Esophagus squamous epithelium (tissue), 5 donors: ENCODE measurements around the gene MBOAT1. TPM values are rescaled to one million over a fixed set of nuclear protein-coding genes. Genes with fewer than 3 reads are reported as not detected.

Experiments
- DNase-seq: peaks from one replicate; lab custom pipeline; 2025; lab: John Stamatoyannopoulos, UW
- H3K27ac ChIP-seq, 4 donors: fragments of 200-600 bp; sonication (generic); one replicate each; pipeline ENCODE4 v1.5.1; 2016 to 2019; ENCODE audit warnings: mild to moderate bottlenecking in 1 of 4
- H3K27me3 ChIP-seq, 4 donors: fragments of 200-600 bp; sonication (generic); 1 replicate in 3 of 4; 2 replicates in 1 of 4; pipeline versions ENCODE4 v1.5.1 to v1.6.0; 2017 to 2021; ENCODE audit warnings: antibody characterized with exemption in 1 of 4
- H3K36me3 ChIP-seq, 3 donors: fragments of 200-600 bp; sonication (generic); one replicate each; pipeline ENCODE4 v1.5.1; 2016 to 2019
- H3K4me1 ChIP-seq, 3 donors: fragments of 200-600 bp; sonication (generic); one replicate each; pipeline ENCODE4 v1.5.1; 2017 to 2019
- H3K4me3 ChIP-seq, 4 donors: fragments of 200-600 bp; sonication (generic); 1 replicate in 3 of 4; 2 replicates in 1 of 4; pipeline ENCODE4 v1.5.1; 2016 to 2019; ENCODE audit warnings: mild to moderate bottlenecking in 2 of 4, moderate library complexity in 1 of 4
- H3K9me3 ChIP-seq, 3 donors: fragments of 200-600 bp; sonication (generic); one replicate each; pipeline ENCODE4 v1.5.1; 2016 to 2019
- POLR2A ChIP-seq, 4 donors: fragments of 450-650 bp; IDR thresholded peaks; one replicate each; pipeline ENCODE4 v1.6.1; 2017; ENCODE audit warnings: antibody characterized with exemption in 4 of 4, mild to moderate bottlenecking in 4 of 4, moderate library complexity in 3 of 4
- WGBS, 2 donors: methylation state at CpG; one replicate each; pipeline ENCODE4 v1.1.5; 2018; 5-methylcytosine and 5-hydroxymethylcytosine counted together
- intact Hi-C: fragments of 100-400 bp; cut with DNase I; formaldehyde crosslinking; loops from one replicate; pipeline ENCODE4 v1.15.0; 2022
- total RNA-seq, 4 donors: library from RNA; depleted of rRNA; stranded (reverse); fragments of >200 nt; gene quantifications; one replicate each; pipeline ENCODE4 v1.1.0, GENCODE V29; 2016
- TF ChIP-seq, protein P1 (sequence below), 6 experiments: fragments of 450-650 bp in 4 of 6; fragments of 200-600 bp in 2 of 6; sonication (generic) in 2 of 6; IDR thresholded peaks; one replicate each; pipeline ENCODE4 v1.5.1; 2016 to 2019; ENCODE audit warnings: antibody characterized with exemption in 6 of 6, mild to moderate bottlenecking in 4 of 6, moderate library complexity in 4 of 6
- donor health status: DM: yes; HTN: yes; CAD: no.

MBOAT1 gene
- total RNA-seq, 4 donors from 2014 or later, result 5.2 to 12.8 (median 12.0) TPM

DNA sequence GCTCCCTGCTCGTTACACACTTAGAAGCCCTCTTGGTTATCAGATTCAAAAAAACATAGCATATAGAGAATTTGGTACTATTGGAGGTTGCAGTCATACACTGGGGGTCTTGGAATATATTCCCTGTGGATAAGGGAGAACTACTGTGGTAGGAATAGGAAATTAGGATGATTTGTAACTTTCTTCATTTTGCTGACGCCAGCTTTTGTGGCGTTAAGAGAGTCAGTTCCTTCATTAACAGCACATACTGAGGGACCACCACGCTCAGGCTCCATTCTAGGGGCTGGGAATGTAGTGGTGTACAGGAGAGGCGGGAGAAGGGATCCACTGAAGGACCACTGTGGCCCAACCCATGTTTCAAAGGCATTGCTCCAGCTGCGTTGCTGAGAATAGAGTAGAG is 140.3 kb downstream of the MBOAT1 start:
- no peak overlapping the region for H3K27ac ChIP-seq
- no peak for TF ChIP-seq POLR2A (IDR thresholded peaks at IDR 0.05)
- TF ChIP-seq, protein P1, sequence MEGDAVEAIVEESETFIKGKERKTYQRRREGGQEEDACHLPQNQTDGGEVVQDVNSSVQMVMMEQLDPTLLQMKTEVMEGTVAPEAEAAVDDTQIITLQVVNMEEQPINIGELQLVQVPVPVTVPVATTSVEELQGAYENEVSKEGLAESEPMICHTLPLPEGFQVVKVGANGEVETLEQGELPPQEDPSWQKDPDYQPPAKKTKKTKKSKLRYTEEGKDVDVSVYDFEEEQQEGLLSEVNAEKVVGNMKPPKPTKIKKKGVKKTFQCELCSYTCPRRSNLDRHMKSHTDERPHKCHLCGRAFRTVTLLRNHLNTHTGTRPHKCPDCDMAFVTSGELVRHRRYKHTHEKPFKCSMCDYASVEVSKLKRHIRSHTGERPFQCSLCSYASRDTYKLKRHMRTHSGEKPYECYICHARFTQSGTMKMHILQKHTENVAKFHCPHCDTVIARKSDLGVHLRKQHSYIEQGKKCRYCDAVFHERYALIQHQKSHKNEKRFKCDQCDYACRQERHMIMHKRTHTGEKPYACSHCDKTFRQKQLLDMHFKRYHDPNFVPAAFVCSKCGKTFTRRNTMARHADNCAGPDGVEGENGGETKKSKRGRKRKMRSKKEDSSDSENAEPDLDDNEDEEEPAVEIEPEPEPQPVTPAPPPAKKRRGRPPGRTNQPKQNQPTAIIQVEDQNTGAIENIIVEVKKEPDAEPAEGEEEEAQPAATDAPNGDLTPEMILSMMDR (IDR thresholded peaks at IDR 0.05), result no peak
- no peaks in the 10 kb centered on the region for H3K4me1 ChIP-seq
- intact Hi-C loops, result no loop called here
- H3K36me3 ChIP-seq, result no peaks in the 10 kb centered on the region
- H3K4me3 ChIP-seq, result no peak overlapping the region
- DNase-seq, result no peak
- peaks cover 0 to 9% (median 0%) of the 10 kb centered on the region in 3 donors for H3K9me3 ChIP-seq
- H3K27me3 ChIP-seq, result no peaks in the 10 kb centered on the region
- 82 to 86% methylated on average over 5 to 6 of the region's 6 CpGs for WGBS, 2 donors

DNA sequence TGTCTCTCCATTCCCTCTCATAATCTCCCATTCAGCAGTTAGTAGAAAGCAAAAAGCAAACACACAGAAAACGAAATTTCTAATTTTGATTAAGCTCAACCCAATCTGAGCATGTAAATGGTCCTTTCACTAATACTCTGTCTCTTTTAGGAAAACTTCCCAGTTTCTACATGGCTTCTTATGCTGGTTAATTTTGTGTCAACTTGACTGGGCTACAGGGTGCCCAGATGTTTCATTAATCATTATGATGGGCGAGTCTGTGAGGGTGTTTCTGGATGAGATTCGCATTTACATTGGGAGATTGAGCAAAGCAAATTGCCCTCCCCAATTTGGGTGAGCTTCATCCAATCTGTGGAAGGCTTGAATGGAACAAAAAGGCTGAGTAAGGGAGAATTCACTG is 142.2 kb downstream of the MBOAT1 start:
- no peak for DNase-seq
- Histone ChIP-seq H3K4me1 (no peaks in the 10 kb centered on the region), H3K9me3 (no peaks in the 10 kb centered on the region), H3K27ac (no peak overlapping the region), H3K4me3 (no peak overlapping the region), H3K36me3 (no peaks in the 10 kb centered on the region), H3K27me3 (no peaks in the 10 kb centered on the region)
- WGBS, 2 donors, result 76 to 78% methylated on average over 3 of the region's 3 CpGs
- intact Hi-C loops, result no loop called here
- TF ChIP-seq POLR2A (IDR thresholded peaks at IDR 0.05), result no peak
- TF ChIP-seq, protein P1 (IDR thresholded peaks at IDR 0.05), result no peak

DNA sequence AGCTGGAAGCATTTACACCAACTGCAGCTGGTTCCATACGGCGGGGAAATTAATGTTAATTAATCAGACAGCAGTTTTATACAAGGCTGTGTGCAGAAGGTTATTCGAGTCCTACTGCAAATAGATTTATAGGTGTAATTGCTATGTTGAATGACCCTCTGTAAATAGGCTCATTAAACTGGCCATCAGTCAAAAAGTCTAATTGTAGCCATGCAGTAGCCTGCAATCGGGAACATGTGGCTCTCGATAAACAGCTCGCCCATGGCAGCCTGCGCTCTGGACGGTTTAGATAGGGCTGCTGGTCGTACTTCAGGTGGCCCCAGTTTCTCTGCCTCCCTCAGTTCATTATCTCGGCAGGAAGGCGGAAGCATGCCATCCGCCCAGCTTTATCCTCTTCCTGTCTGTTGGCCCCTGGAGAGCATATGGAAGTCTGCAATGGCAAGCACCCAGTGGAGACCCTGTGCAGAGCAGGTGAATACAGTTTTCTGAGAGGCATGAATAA is 143.2 kb downstream of the MBOAT1 start:
- no peaks in the 10 kb centered on the region for H3K4me1 ChIP-seq
- H3K27ac ChIP-seq, result no peak overlapping the region
- H3K36me3 ChIP-seq, result no peaks in the 10 kb centered on the region
- no peaks in the 10 kb centered on the region for H3K9me3 ChIP-seq
- WGBS, 2 donors, result 74 to 82% methylated on average over 9 to 10 of the region's 12 CpGs
- no peaks in the 10 kb centered on the region for H3K27me3 ChIP-seq
- TF ChIP-seq, protein P1 (IDR thresholded peaks at IDR 0.05), result no peak
- TF ChIP-seq POLR2A (IDR thresholded peaks at IDR 0.05), result no peak
- DNase-seq, result no peak
- no peak overlapping the region for H3K4me3 ChIP-seq
- intact Hi-C loops, result no loop called here

DNA sequence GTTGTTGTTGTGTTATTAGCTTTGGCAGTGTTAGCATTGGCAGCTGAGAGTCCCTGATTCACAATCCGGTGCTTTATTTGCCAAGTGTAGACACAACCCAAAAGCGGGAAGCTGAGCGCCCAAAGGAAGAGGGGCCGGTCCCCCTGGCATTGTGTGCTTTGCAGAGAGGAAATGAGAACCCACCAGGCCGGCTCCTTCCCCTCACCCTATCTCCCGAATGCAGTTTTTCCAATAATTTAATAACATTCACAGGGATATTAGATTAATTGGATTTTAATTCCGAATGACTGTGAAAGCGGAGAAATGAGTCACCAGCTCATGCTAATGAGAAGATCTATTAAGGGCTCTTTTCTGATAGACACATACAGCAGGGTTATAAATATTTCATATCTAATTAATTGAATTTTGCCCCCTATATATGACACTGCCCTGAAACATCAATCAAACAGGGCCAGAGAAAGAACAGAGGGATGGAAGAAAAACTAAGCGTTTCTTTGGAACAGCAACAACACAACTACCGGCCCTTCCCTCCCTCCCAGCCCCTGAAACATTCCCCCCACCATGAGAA is 143.8 kb downstream of the MBOAT1 start:
- Histone ChIP-seq H3K27me3 (no peaks in the 10 kb centered on the region), H3K4me1 (no peaks in the 10 kb centered on the region), H3K9me3 (no peaks in the 10 kb centered on the region), H3K27ac (no peak overlapping the region), H3K36me3 (no peaks in the 10 kb centered on the region), H3K4me3 (no peak overlapping the region)
- DNase-seq, result no peak
- TF ChIP-seq, protein P1 (IDR thresholded peaks at IDR 0.05), result no peak
- no peak for TF ChIP-seq POLR2A (IDR thresholded peaks at IDR 0.05)
- intact Hi-C loops, result no loop called here
- 60 to 68% methylated on average over 10 of the region's 10 CpGs for WGBS, 2 donors

DNA sequence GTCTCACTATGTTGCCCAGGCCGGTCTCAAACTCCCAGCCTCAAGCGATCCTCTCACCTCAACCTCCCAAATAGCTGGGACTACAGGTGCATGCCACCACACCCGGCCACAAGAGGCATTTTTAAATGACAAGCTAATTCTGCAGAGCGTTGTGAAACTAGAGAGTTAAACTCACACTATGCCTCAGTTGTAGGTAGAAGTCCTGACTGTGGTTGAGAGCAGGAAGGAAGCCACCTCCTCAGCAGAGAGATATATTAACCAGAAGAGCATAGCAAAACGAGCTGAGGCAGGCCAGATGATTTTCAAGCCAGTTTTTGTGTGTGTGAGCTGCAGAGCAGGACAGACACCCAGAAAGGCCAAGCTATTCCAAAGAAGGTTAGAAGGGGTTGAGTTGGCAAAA is 150.3 kb downstream of the MBOAT1 start:
- Histone ChIP-seq H3K27ac (no peak overlapping the region), H3K4me1 (no peaks in the 10 kb centered on the region), H3K9me3 (no peaks in the 10 kb centered on the region), H3K4me3 (no peak overlapping the region), H3K27me3 (no peaks in the 10 kb centered on the region), H3K36me3 (no peaks in the 10 kb centered on the region)
- TF ChIP-seq POLR2A (IDR thresholded peaks at IDR 0.05), result no peak
- TF ChIP-seq, protein P1 (IDR thresholded peaks at IDR 0.05), result no peak
- intact Hi-C loops, result no loop called here
- WGBS, 2 donors, result 67 to 73% methylated on average over 4 of the region's 5 CpGs
- DNase-seq, result no peak
